ENCODE data around the gene APMAP. TPM values are rescaled to one million over a fixed set of nuclear protein-coding genes. Genes with fewer than 3 reads are reported as not detected.

The APMAP gene
- total and polyA plus RNA-seq, 7 donors = 19.9 to 44.5 (median 25.5) TPM

DNA sequence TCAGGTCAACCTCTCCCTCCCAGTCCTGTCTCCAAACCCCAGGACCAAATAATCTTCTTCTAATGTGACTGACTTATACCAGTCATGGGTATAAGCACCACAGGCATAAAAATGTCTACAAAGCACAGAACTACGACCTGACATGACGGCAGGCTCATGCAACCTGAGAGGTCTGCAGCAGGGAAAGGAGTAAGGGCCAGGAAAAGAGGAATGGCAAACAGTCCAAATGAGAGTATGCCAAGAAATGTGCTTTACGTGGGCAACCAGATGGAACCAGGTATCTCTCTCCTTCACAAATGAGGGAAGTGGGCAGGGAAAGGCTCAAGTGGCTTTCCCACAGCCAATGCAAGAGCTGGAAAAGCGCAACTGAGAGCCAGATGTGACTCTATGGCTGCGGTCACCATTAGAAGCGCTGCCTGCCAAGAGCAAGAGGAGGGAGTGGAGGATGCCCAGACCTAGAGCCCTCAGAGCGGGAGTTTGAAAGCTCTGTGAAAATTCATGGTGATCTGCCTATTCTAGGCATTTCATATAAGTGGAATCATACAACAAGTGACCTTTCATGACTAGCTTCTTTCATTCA, 6.0 kb downstream of the APMAP start:
- ATAC-seq = no peak
- peaks cover 43% of the 10 kb centered on the region for H3K4me1 ChIP-seq
- intact Hi-C loops (cut with DNase I) = loop anchor here in 1 of 2 donors (10.0 kb wide), 1 partner anchor 628 kb away; no protein-coding TSS in a partner anchor
- 57 to 68% (median 59%) methylated on average over 7 of the region's 7 CpGs for WGBS, 3 donors
- TF ChIP-seq, protein P1, sequence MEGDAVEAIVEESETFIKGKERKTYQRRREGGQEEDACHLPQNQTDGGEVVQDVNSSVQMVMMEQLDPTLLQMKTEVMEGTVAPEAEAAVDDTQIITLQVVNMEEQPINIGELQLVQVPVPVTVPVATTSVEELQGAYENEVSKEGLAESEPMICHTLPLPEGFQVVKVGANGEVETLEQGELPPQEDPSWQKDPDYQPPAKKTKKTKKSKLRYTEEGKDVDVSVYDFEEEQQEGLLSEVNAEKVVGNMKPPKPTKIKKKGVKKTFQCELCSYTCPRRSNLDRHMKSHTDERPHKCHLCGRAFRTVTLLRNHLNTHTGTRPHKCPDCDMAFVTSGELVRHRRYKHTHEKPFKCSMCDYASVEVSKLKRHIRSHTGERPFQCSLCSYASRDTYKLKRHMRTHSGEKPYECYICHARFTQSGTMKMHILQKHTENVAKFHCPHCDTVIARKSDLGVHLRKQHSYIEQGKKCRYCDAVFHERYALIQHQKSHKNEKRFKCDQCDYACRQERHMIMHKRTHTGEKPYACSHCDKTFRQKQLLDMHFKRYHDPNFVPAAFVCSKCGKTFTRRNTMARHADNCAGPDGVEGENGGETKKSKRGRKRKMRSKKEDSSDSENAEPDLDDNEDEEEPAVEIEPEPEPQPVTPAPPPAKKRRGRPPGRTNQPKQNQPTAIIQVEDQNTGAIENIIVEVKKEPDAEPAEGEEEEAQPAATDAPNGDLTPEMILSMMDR (IDR thresholded peaks at IDR 0.05) = no peak
- peak in 1 of 2 donors; percentile 32 for DNase-seq
- no peaks in the 10 kb centered on the region for H3K9me3 ChIP-seq
- peaks cover 0 to 12% of the 10 kb centered on the region in 2 donors for H3K36me3 ChIP-seq (ENCODE audit: insufficient read depth in 1 of 2, low read depth in 1 of 2)
- H3K27me3 ChIP-seq (ENCODE audit: insufficient read depth in 3 of 3, low read length in 2 of 3) = no peaks in the 10 kb centered on the region
- no peak overlapping the region for H3K4me3 ChIP-seq
- H3K27ac ChIP-seq = peak overlapping the region; percentile 72

DNA sequence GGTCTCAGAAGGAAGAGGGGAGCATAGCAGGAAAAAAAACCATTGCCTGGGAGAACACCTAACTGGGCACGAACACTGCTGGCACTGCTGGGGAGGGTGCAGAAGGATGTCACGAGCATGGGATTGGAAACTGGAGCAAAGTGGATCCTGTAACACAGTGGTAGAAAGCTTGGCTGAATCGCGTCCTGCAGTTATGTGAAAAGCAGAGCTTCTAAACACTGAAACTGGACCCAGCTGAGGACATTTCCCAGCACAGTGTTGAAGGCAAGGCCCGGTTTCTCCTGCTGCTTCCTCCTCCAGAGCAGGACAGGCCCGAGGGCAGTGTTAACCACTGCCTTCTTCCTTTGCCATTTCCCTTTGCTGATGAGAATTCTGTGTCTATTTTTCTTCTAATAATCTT, 6.7 kb downstream of the APMAP start:
- ATAC-seq (peak; percentile 46 to 73 (median 55)), DNase-seq (peak in 1 of 2 donors; percentile 41)
- WGBS, 3 donors = 25 to 38% (median 34%) methylated on average over 6 of the region's 6 CpGs
- peaks cover 0 to 19% of the 10 kb centered on the region in 2 donors for H3K36me3 ChIP-seq (ENCODE audit: insufficient read depth in 1 of 2, low read depth in 1 of 2)
- H3K4me3 ChIP-seq = peak overlapping the region; percentile 12
- intact Hi-C loops (cut with DNase I) = loop anchor here in 1 of 2 donors (10.0 kb wide), 1 partner anchor 629 kb away; no protein-coding TSS in a partner anchor
- TF ChIP-seq, protein P1 (IDR thresholded peaks at IDR 0.05) = no peak
- no peaks in the 10 kb centered on the region for H3K27me3 ChIP-seq (ENCODE audit: insufficient read depth in 3 of 3, low read length in 2 of 3)
- no peaks in the 10 kb centered on the region for H3K9me3 ChIP-seq
- H3K27ac ChIP-seq = peak overlapping the region; percentile 72
- H3K4me1 ChIP-seq = peaks cover 38% of the 10 kb centered on the region

DNA sequence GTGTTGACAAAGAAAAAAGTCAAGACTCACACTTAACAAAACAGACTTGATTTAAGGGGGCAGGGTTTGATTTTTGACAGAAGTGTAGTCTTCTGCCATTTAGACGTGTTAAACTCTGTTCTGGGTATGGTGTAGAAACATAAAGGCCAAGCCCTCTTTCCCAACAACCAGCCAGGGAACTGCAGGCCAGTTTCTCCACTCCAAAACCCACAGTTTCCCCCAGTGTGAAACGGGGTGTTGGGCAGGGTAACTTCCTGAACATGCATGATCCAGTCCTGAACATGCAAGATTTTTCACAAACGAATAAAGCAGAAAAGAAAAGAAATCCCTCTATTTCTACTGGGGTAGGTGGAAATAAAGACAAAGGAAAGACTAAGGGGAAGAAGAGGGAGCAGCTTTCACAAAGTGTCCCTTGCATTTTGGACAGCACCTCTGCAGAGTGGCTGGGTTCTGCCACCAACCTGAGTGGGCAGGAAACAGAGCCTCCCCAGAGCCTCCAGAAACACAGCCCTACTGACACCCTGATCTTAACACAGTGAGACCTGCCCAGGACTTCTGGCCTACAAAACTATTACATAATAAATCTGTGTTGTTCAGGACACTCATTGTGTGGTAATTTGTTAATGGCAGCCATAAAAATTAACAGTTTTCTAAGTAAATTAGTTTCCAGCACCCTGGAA, 7.5 kb downstream of the APMAP start:
- TF ChIP-seq, protein P1 (IDR thresholded peaks at IDR 0.05) = no peak
- Histone ChIP-seq H3K36me3 (ENCODE audit: insufficient read depth in 1 of 2, low read depth in 1 of 2) (peaks cover 0 to 26% of the 10 kb centered on the region in 2 donors), H3K4me1 (peaks cover 38% of the 10 kb centered on the region), H3K27me3 (ENCODE audit: insufficient read depth in 3 of 3, low read length in 2 of 3) (no peaks in the 10 kb centered on the region), H3K9me3 (no peaks in the 10 kb centered on the region), H3K27ac (peak overlapping the region; percentile 72), H3K4me3 (peak overlapping the region; percentile 12)
- intact Hi-C loops (cut with DNase I) = loop anchor here in 1 of 2 donors (10.0 kb wide), 1 partner anchor 630 kb away; no protein-coding TSS in a partner anchor
- peak in 2 of 4 donors; percentile 26 to 34 for ATAC-seq
- 72 to 77% (median 76%) methylated on average over 3 of the region's 3 CpGs for WGBS, 3 donors
- DNase-seq = peak in 1 of 2 donors; percentile 26

DNA sequence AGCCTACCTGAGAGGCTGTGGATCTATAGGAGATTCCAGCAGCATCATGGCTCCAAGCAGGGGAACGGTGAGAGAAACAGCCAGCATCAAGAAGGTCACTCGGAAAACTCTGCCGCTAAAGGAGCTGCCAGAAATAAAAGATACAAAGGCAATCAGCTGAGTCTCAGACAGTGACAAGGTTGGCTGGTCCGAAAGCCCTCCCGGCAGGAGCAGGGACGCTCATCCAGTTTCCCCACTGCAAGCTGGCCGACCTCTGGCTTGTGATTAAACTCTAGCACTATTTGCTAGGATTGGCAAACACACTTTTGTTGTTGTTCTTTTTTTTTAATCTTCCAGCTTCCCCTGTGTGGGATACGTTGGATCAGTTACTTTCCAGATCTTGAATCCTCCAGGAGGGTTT, 8.7 kb downstream of the APMAP start:
- DNase-seq = no peak
- intact Hi-C loops (cut with DNase I) = loop anchor here in 1 of 2 donors (10.0 kb wide), 1 partner anchor 631 kb away; no protein-coding TSS in a partner anchor
- no peaks in the 10 kb centered on the region for H3K9me3 ChIP-seq
- H3K27me3 ChIP-seq (ENCODE audit: insufficient read depth in 3 of 3, low read length in 2 of 3) = no peaks in the 10 kb centered on the region
- H3K27ac ChIP-seq = no peak overlapping the region
- peaks cover 0 to 29% of the 10 kb centered on the region in 2 donors for H3K36me3 ChIP-seq (ENCODE audit: insufficient read depth in 1 of 2, low read depth in 1 of 2)
- ATAC-seq = no peak
- no peak overlapping the region for H3K4me3 ChIP-seq
- TF ChIP-seq, protein P1 (IDR thresholded peaks at IDR 0.05) = no peak
- peaks cover 28% of the 10 kb centered on the region for H3K4me1 ChIP-seq
- WGBS, 3 donors = 78 to 87% (median 87%) methylated on average over 8 of the region's 8 CpGs
